ENCODE results near the gene MOV10.

MOV10 gene

DNA sequence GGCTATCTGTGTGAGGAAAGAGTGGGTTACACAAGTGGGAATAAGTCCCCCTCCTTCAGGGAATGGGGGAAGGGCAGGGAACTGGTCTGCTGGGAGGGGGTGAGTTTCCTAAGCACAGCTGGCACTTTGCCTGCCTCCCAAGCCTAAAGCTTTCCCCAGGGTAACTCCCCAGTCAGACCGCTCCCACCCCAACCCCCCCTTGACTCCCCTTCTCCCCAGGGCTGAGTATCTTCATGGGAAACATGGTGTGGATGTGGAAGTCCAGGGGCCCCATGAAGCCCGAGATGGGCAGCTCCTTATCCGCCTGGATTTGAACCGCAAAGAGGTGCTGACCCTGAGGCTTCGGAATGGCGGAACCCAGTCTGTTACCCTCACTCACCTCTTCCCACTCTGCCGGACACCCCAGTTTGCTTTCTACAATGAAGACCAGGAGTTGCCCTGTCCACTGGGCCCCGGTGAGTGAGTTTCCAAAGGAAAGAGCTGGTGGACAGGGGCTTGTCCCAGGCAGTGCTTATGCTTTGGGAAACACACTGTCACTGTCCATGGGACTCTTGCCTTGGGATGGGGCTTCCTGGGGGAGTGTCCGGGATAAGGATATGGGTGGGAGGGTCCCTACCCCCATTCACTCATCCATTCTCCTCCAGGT lies 14.9 kb downstream of the MOV10 start:
- DNase-seq (ENCODE audit: low read depth), result no peak
- no peak overlapping the region for H3K4me3 ChIP-seq (ENCODE audit: low read length)
- TF ChIP-seq, protein P1, sequence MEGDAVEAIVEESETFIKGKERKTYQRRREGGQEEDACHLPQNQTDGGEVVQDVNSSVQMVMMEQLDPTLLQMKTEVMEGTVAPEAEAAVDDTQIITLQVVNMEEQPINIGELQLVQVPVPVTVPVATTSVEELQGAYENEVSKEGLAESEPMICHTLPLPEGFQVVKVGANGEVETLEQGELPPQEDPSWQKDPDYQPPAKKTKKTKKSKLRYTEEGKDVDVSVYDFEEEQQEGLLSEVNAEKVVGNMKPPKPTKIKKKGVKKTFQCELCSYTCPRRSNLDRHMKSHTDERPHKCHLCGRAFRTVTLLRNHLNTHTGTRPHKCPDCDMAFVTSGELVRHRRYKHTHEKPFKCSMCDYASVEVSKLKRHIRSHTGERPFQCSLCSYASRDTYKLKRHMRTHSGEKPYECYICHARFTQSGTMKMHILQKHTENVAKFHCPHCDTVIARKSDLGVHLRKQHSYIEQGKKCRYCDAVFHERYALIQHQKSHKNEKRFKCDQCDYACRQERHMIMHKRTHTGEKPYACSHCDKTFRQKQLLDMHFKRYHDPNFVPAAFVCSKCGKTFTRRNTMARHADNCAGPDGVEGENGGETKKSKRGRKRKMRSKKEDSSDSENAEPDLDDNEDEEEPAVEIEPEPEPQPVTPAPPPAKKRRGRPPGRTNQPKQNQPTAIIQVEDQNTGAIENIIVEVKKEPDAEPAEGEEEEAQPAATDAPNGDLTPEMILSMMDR (conservative IDR thresholded peaks at IDR 0.05; ENCODE audit: low read depth, low read length), result no peak

DNA sequence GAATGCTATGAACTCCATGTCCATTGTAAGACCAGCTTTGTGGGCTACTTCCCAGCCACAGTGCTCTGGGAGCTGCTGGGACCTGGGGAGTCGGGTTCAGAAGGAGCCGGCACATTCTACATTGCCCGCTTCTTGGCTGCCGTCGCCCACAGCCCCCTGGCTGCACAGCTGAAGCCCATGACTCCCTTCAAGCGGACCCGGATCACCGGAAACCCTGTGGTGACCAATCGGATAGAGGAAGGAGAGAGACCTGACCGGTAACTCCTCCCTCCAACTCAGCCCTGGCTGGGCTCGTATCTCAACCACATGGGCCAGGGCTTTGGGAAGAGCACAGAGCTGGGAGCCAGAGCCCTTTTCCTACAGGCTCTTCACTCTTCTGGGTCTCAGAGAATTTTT lies 15.4 kb downstream of the MOV10 start:
- no peak overlapping the region for H3K4me3 ChIP-seq (ENCODE audit: low read length)
- TF ChIP-seq, protein P1 (conservative IDR thresholded peaks at IDR 0.05; ENCODE audit: low read depth, low read length), result no peak
- DNase-seq (ENCODE audit: low read depth), result no peak

GRCh38 chr1:112692681-112693080 lies 18.2 kb downstream of the MOV10 start:
- no peak for DNase-seq (ENCODE audit: low read depth)
- no peak overlapping the region for H3K4me3 ChIP-seq (ENCODE audit: low read length)
- TF ChIP-seq, protein P1 (conservative IDR thresholded peaks at IDR 0.05; ENCODE audit: low read depth, low read length), result no peak

GRCh38 chr1:112693821-112694220 lies 19.4 kb downstream of the MOV10 start:
- no peak for DNase-seq (ENCODE audit: low read depth)
- no peak overlapping the region for H3K4me3 ChIP-seq (ENCODE audit: low read length)
- TF ChIP-seq, protein P1 (conservative IDR thresholded peaks at IDR 0.05; ENCODE audit: low read depth, low read length), result no peak

DNA sequence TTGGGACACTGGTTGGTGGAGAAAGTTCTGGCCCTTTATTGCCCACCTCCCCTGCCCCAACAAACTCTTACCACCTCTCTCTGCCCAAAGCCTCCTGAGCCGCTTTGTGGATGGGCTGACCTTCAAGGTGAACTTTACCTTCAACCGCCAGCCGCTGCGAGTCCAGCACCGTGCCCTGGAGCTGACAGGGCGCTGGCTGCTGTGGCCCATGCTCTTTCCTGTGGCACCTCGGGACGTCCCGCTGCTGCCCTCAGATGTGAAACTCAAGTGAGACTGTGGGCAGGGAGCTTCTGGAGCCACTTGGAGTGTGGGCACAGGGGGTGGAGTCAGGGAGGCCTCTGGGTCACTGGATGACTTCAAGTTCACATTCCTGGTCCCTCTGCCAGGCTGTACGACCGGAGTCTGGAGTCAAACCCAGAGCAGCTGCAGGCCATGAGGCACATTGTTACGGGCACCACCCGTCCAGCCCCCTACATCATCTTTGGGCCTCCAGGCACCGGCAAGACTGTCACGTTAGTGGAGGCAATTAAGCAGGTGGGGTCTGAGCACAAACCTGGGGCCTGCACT lies 20.0 kb downstream of the MOV10 start:
- TF ChIP-seq, protein P1 (conservative IDR thresholded peaks at IDR 0.05; ENCODE audit: low read depth, low read length), result no peak
- DNase-seq (ENCODE audit: low read depth), result no peak
- no peak overlapping the region for H3K4me3 ChIP-seq (ENCODE audit: low read length)

- no peak overlapping the region for H3K4me3 ChIP-seq (ENCODE audit: low read length)
- no peak for DNase-seq (ENCODE audit: low read depth)
- TF ChIP-seq, protein P1 (conservative IDR thresholded peaks at IDR 0.05; ENCODE audit: low read depth, low read length), result no peak
Measured at GRCh38 chr1:112695276-112695675, 20.8 kb downstream of the MOV10 start.

All from retinal pigment epithelial cell (primary cell).